HepG2 (cell line): ENCODE results near the gene AP5Z1. TPM values are rescaled to one million over a fixed set of nuclear protein-coding genes. Genes with fewer than 3 reads are reported as not detected.

Source experiments
- FOXA3 ChIP-seq: IDR thresholded peaks from 2 replicates; pipeline ENCODE4 v1.6.1; 2016; ENCODE audit warnings: missing genetic modification reagents, missing compliant biosample characterization
- HMGXB3 ChIP-seq: sonication (generic); formaldehyde crosslinking; IDR thresholded peaks from 2 replicates; pipeline ENCODE4 v1.4.0; 2020; ENCODE audit warnings: missing genetic modification reagents, borderline replicate concordance
- MZF1 ChIP-seq: sonication (generic); formaldehyde crosslinking; IDR thresholded peaks from 2 replicates; pipeline ENCODE4 v1.8.1; 2023; ENCODE audit warnings: mild to moderate bottlenecking, missing genetic modification reagents, borderline replicate concordance
- SP1 ChIP-seq, 2 experiments: fragments of 450-650 bp in 1 of 2; sonication (generic) in 1 of 2; formaldehyde crosslinking in 1 of 2; IDR thresholded peaks; 2 replicates each; pipeline versions ENCODE4 v1.4.0 to v1.6.1; 2016 to 2020; ENCODE audit warnings: missing genetic modification reagents in 1 of 2
- ZNF256 ChIP-seq: sonication (generic); formaldehyde crosslinking; conservative IDR thresholded peaks from 2 replicates; pipeline ENCODE4 v1.4.0; 2020; ENCODE audit warnings: missing genetic modification reagents
- ZNF333 ChIP-seq: sonication (generic); formaldehyde crosslinking; IDR thresholded peaks from 2 replicates; pipeline ENCODE4 v1.4.0; 2020; ENCODE audit warnings: mild to moderate bottlenecking, missing genetic modification reagents, borderline replicate concordance
- ZSCAN21 ChIP-seq: sonication (generic); formaldehyde crosslinking; IDR thresholded peaks from 2 replicates; pipeline ENCODE4 v1.8.0; 2022; ENCODE audit warnings: mild to moderate bottlenecking, missing genetic modification reagents, moderate library complexity, borderline replicate concordance
- polyA plus RNA-seq, 8 experiments: library from polyadenylated mRNA; depleted of rRNA in 3 of 8; stranded (reverse) in 7 of 8; unstranded in 1 of 8; fragments of >200 nt; fragmentation: Illumina TruSeq in 4 of 8; extraction: Trizol in 4 of 8; gene quantifications; 2 replicates each; pipeline versions ENCODE4 v1.2.1 to v1.2.3, GENCODE V29; 2011 to 2016; ENCODE audit warnings: low read depth in 4 of 8, missing spikeins in 1 of 8, mixed read lengths in 1 of 8; ENCODE audit not compliant: insufficient read depth in 1 of 8
- total RNA-seq, 5 experiments: library from RNA; depleted of rRNA; stranded (reverse); fragments of >200 nt; fragmentation: Illumina TruSeq; extraction: Trizol; gene quantifications; 2 replicates each; pipeline ENCODE4 v1.2.3, GENCODE V29; 2016; ENCODE audit warnings: low read depth in 1 of 5

The AP5Z1 gene
- total and polyA plus RNA-seq, 2 of the 13 experiments (the other 11 are each of a cell fraction or from before 2014, with no cell fraction given), result 9.3 to 15.1 TPM

- TF ChIP-seq HMGXB3 (CRISPR knock-in tag) (no peak), ZNF333 (CRISPR knock-in tag) (no peak), MZF1 (CRISPR knock-in tag) (no peak), ZSCAN21 (CRISPR knock-in tag) (no peak), SP1 (IDR thresholded peaks at IDR 0.05) (no peak), SP1 (CRISPR knock-in tag; IDR thresholded peaks at IDR 0.05) (no peak), ZNF256 (no peak), FOXA3 (no peak)
- TF ChIP-seq, all 625 proteins: peak for 0
Measured at GRCh38 chr7:4816419-4817080, 41.1 kb downstream of the AP5Z1 start (continued).
